Thyroid gland (tissue), 4 donors: ENCODE data around the gene OTOP3. TPM values are rescaled to one million over a fixed set of nuclear protein-coding genes. Genes with fewer than 3 reads are reported as not detected.
"Not testable (repeated sequence)": the region's sequence is repeated elsewhere in the genome, so short reads cannot be mapped to it uniquely, and the experiment has no call there.

ENCODE experiments used
- DNase-seq, 2 donors: peaks; one replicate each; pipeline ENCODE4 v3.0.0-alpha.2; 2019
- H3K27ac ChIP-seq, 3 donors: fragments of 200-600 bp; sonication (generic); 1 replicate in 2 of 3; 2 replicates in 1 of 3; pipeline ENCODE4 v1.5.1; 2016 to 2019; ENCODE audit warnings: mild to moderate bottlenecking in 1 of 3, moderate library complexity in 1 of 3
- H3K27me3 ChIP-seq: fragments of 200-600 bp; sonication (generic); one replicate; pipeline ENCODE4 v1.5.1; 2019
- H3K36me3 ChIP-seq, 2 donors: fragments of 200-600 bp; sonication (generic); one replicate each; pipeline ENCODE4 v1.5.1; 2016 to 2019
- H3K4me1 ChIP-seq, 2 donors: fragments of 200-600 bp; sonication (generic); one replicate each; pipeline ENCODE4 v1.5.1; 2017 to 2019
- H3K4me3 ChIP-seq, 3 donors: fragments of 200-600 bp; sonication (generic); replicated peaks in 1 of 3; 1 replicate in 2 of 3; 2 replicates in 1 of 3; pipeline ENCODE4 v1.5.1; 2016; ENCODE audit warnings: mild to moderate bottlenecking in 1 of 3
- H3K9me3 ChIP-seq: fragments of 200-600 bp; sonication (generic); one replicate; pipeline ENCODE4 v1.5.1; 2017
- CTCF ChIP-seq, 6 experiments: fragments of 200-600 bp in 3 of 6; fragments of 450-650 bp in 3 of 6; sonication (generic) in 3 of 6; IDR thresholded peaks; one replicate each; pipeline ENCODE4 v1.5.1; 2016 to 2019; ENCODE audit warnings: antibody characterized with exemption in 6 of 6, mild to moderate bottlenecking in 2 of 6, inconsistent platforms in 1 of 6, moderate library complexity in 1 of 6
- POLR2A ChIP-seq, 2 donors: fragments of 450-650 bp; IDR thresholded peaks; one replicate each; pipeline ENCODE4 v1.6.1; 2017; ENCODE audit warnings: antibody characterized with exemption in 2 of 2, mild to moderate bottlenecking in 2 of 2, moderate library complexity in 1 of 2
- WGBS, 2 donors: methylation state at CpG; one replicate each; pipeline ENCODE4 v1.1.5; 2017; 5-methylcytosine and 5-hydroxymethylcytosine counted together
- intact Hi-C: fragments of 100-400 bp; cut with DNase I; formaldehyde crosslinking; loops from one replicate; pipeline ENCODE4 v1.15.1; 2023
- total RNA-seq, 4 donors: library from RNA; depleted of rRNA; stranded (reverse); fragments of >200 nt; gene quantifications; one replicate each; pipeline ENCODE4 v1.2.3, GENCODE V29; 2016

OTOP3 gene
- total RNA-seq, 4 donors from 2014 or later: not detected

- no peak for DNase-seq
- intact Hi-C loops: loop anchor here (5.0 kb wide), 2 partner anchors 149 to 239 kb away; no protein-coding TSS in a partner anchor
- Histone ChIP-seq H3K4me3 (no peak overlapping the region), H3K27ac (no peak overlapping the region), H3K27me3 (no peaks in the 10 kb centered on the region), H3K9me3 (no peaks in the 10 kb centered on the region), H3K36me3 (no peaks in the 10 kb centered on the region), H3K4me1 (peaks cover 0 to 8% of the 10 kb centered on the region in 2 donors)
- WGBS, 2 donors: 75 to 100% methylated on average over 1 to 4 of the region's 12 CpGs
- no peak for TF ChIP-seq CTCF (IDR thresholded peaks at IDR 0.05)
- no peak for TF ChIP-seq POLR2A (IDR thresholded peaks at IDR 0.05)
These were observed 28.0 kb downstream of the OTOP3 start for GRCh38 chr17:74963656-74964055.

GRCh38 chr17:74964246-74964761, 28.6 kb downstream of the OTOP3 start:
- no peaks in the 10 kb centered on the region for H3K9me3 ChIP-seq
- H3K36me3 ChIP-seq: no peaks in the 10 kb centered on the region
- no peak for TF ChIP-seq CTCF (IDR thresholded peaks at IDR 0.05)
- TF ChIP-seq POLR2A (IDR thresholded peaks at IDR 0.05): no peak
- H3K27me3 ChIP-seq: no peaks in the 10 kb centered on the region
- peaks cover 0 to 8% of the 10 kb centered on the region in 2 donors for H3K4me1 ChIP-seq
- H3K27ac ChIP-seq: no peak overlapping the region
- intact Hi-C loops: loop anchor here (5.0 kb wide), 2 partner anchors 148 to 238 kb away; no protein-coding TSS in a partner anchor
- no peak for DNase-seq
- no peak overlapping the region for H3K4me3 ChIP-seq
- 95 to 100% methylated on average over 4 to 5 of the region's 12 CpGs for WGBS, 2 donors

DNA sequence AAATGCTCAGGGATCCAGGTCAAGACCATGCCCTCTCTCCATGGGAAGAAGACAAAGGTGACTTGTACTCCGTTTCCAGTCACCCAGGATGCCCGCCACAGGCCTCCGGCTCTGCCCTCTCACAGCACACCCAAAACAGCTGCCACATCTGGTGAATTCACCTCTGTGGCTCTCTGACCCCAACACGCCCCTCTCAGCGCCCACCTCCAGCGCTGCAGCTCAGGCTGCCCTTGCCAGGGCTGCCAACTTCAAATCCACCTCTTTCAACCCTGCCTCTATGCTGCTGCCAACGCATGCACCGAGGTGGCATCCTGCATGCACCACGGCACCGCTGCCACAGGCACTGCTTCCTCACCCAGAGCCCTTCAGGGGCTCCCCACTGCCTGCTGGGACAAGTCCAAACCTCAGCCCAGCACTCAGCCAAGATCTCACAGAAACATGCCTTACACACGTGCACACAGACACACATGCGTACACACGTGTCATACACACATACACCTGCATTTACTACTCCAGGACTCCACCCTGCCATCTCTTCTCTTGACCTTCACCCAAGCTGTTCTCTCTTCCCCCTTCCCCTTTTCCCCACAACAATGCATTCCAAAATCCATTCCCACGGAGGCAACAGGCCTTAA, 29.4 kb downstream of the OTOP3 start:
- intact Hi-C loops: loop anchor here (5.0 kb wide), 2 partner anchors 147 to 237 kb away; no protein-coding TSS in a partner anchor

DNA sequence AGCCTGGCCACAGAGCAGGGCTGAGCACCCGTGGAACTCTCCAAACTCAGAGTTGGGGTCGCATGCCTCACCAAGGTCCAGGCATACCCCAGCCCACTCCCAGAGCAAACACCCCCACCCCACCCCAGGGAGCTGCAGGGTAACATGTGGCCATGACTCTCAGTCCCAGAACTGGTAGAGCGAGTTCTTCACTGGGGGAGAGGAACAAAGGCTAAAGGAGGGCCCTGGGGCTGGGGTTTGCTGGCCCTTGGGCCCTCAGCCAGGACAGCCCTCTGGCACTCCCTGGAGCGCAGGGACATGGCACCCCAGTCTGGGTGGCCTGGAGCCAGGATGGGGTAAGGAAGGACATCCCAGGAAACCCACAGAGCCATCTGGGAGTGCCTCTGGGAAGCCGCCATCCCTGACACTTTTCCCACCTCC, 32.7 kb downstream of the OTOP3 start:
- Histone ChIP-seq H3K4me1 (peaks cover 3 to 18% of the 10 kb centered on the region in 2 donors), H3K36me3 (no peaks in the 10 kb centered on the region), H3K27me3 (no peaks in the 10 kb centered on the region), H3K27ac (no peak overlapping the region), H3K4me3 (no peak overlapping the region), H3K9me3 (no peaks in the 10 kb centered on the region)
- WGBS, 2 donors: 73 to 81% methylated on average over 2 to 3 of the region's 5 CpGs
- DNase-seq: no peak
- intact Hi-C loops: no loop called here
- TF ChIP-seq POLR2A (IDR thresholded peaks at IDR 0.05) (no peak), CTCF (IDR thresholded peaks at IDR 0.05) (no peak)

More for the DNA sequence above, 29.4 kb downstream of the OTOP3 start:
- H3K27me3 ChIP-seq: no peaks in the 10 kb centered on the region
- 85 to 88% methylated on average over 14 of the region's 14 CpGs for WGBS, 2 donors
- TF ChIP-seq POLR2A (IDR thresholded peaks at IDR 0.05) (no peak), CTCF (IDR thresholded peaks at IDR 0.05) (no peak)
- no peak for DNase-seq
- H3K9me3 ChIP-seq: no peaks in the 10 kb centered on the region
- no peak overlapping the region for H3K27ac ChIP-seq
- H3K36me3 ChIP-seq: no peaks in the 10 kb centered on the region
- H3K4me3 ChIP-seq: no peak overlapping the region
- H3K4me1 ChIP-seq: peaks cover 0 to 8% of the 10 kb centered on the region in 2 donors

- 85 to 92% methylated on average over 5 of the region's 5 CpGs for WGBS, 2 donors
- H3K4me3 ChIP-seq, DNase-seq, H3K9me3 ChIP-seq, H3K27ac ChIP-seq, H3K27me3 ChIP-seq, H3K36me3 ChIP-seq, intact Hi-C loops: not testable (repeated sequence)
- H3K4me1 ChIP-seq: peaks cover 3 to 18% of the 10 kb centered on the region in 2 donors
These were observed 33.8 kb downstream of the OTOP3 start for GRCh38 chr17:74969501-74969900.
